A204.1 (cell line): Measurements from ENCODE around the gene B4GALNT1.
"Not testable (repeated sequence)": the region's sequence is repeated elsewhere in the genome, so short reads cannot be mapped to it uniquely, and the experiment has no call there.

Experiments used
- FAIRE-seq: peaks from 2 replicates; lab custom pipeline; 2012; peaks lifted over from hg19 to GRCh38; lab: Jason Lieb, UNC

Gene B4GALNT1

GRCh38 chr12:57632958-57633840 is at the start of gene B4GALNT1:
TSS of gene B4GALNT1 (minus strand) at chr12:57633201. CDS start at chr12:57632132, 1,069 bp downstream.
- no peak for FAIRE-seq

GRCh38 chr12:57679697-57680096 is 46.7 kb upstream of the B4GALNT1 start:
- no peak for FAIRE-seq

GRCh38 chr12:57677947-57678346 is 44.9 kb upstream of the B4GALNT1 start:
- not testable (repeated sequence) for FAIRE-seq

GRCh38 chr12:57674691-57675090 is 41.7 kb upstream of the B4GALNT1 start:
- no peak for FAIRE-seq

GRCh38 chr12:57672801-57673200 is 39.8 kb upstream of the B4GALNT1 start:
- FAIRE-seq = no peak

GRCh38 chr12:57671811-57672210 is 38.8 kb upstream of the B4GALNT1 start:
- FAIRE-seq = not testable (repeated sequence)

- FAIRE-seq = not testable (repeated sequence)
These were observed 36.7 kb upstream of the B4GALNT1 start for GRCh38 chr12:57669691-57670090.

DNA sequence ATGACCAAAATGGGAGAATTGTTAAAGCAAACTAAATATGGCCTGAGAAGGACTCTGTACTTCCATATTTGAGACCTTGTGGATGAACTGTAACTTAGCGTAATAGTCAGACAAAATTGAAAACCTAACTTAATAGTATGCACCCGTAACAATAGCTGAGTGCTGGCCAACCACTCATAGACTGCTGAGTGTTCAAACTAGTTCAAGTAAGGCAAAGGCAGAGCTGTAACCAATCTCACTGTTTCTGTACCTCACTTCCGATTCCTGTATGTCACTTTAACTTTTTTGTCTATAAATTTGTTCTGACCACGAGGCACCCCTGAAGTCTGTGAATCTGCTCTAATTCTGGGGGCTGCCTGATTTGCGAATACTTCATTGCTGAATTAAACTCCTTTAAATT is 33.9 kb upstream of the B4GALNT1 start:
- FAIRE-seq = no peak

DNA sequence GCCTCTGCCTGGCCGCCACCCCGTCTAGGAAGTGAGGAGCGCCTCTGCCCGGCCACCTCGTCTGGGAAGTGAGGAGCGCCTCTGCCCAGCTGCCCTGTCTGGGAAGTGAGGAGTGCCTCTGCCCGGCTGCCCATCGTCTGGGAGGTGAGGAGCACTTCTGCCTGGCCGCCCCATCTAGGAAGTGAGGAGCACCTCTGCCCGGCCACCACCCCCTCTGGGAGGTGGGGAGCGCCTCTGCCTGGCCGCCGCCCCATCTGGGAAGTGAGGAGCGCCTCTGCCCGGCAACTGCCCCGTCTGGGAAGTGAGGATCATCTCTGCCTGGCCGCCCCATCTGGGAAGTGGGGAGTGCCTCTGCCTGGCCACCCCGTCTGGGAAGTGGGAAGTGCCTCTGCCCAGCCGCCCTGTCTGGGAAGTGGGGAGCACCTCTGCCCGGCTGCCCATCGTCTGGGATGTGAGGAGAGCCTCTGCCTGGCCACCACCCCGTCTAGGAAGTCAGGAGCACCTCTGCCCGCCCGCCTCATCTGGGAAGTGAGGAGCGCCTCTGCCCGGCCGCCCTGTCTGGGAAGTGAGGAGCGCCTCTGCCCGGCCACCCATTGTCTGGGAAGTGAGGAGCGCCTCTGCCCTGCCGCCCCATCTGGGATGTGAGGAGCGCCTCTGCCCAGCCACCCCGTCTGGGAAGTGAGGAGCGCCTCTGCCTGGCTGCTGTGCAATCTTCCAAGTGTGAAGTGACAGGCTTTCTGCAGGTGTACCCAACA is 32.2 kb upstream of the B4GALNT1 start:
- not testable (repeated sequence) for FAIRE-seq

DNA sequence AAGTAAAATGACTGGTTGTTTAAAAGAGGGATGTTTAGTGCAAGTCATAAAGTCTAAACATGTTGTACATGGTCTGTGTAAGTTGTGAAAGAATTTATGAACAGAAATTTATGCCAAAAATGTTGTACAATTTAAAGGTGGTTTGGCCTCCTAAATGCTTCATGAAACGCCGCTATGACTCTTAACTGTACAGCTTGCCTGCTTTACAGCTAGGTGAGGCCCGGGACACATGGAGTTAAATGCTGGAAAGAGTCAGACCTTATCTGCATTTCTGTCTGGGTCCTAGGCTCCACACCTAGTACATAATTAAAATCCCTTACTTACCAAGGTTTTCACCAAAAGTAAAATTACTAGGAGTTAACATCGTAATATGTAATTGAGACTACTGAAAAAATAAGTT is 28.4 kb upstream of the B4GALNT1 start:
- no peak for FAIRE-seq

- no peak for FAIRE-seq
These were observed 25.9 kb upstream of the B4GALNT1 start for GRCh38 chr12:57658890-57659289.

DNA sequence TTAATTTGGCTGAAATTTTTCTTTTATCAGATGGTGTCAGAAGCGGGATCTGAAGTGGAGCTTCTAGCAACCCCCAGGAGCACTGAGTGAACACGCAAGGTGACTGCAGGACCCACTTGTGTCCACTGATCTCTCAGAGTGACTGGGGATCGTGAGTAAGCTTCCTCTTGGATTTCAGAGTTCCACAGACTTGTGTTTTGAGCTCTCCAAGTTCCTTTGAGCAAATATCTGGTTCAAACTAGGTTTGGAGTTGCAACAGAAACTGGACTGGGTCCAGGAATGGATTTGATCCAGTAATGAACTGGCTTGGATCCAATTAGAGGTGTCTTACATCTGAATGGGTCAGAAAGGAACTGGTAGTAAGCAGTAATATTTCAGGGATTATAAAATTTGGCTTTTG is 24.7 kb upstream of the B4GALNT1 start:
- FAIRE-seq = no peak

GRCh38 chr12:57656408-57656807 is 23.4 kb upstream of the B4GALNT1 start:
- FAIRE-seq = not testable (repeated sequence)

GRCh38 chr12:57655541-57656240 is 22.7 kb upstream of the B4GALNT1 start:
- no peak for FAIRE-seq

GRCh38 chr12:57654042-57654441 is 21.0 kb upstream of the B4GALNT1 start:
- no peak for FAIRE-seq

DNA sequence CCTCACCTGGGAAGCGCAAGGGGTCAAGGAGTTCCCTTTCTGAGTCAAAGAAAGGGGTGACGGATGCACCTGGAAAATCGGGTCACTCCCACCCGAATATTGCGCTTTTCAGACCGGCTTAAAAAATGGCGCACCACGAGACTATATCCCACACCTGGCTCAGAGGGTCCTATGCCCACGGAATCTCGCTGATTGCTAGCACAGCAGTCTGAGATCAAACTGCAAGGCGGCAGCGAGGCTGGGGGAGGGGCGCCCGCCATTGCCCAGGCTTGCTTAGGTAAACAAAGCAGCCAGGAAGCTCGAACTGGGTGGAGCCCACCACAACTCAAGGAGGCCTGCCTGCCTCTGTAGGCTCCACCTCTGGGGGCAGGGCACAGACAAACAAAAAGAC is 13.7 kb upstream of the B4GALNT1 start:
- not testable (repeated sequence) for FAIRE-seq

GRCh38 chr12:57645990-57646658 is 13.1 kb upstream of the B4GALNT1 start:
- not testable (repeated sequence) for FAIRE-seq

- FAIRE-seq = no peak
These were observed 8.9 kb upstream of the B4GALNT1 start for GRCh38 chr12:57641699-57642442.

GRCh38 chr12:57640175-57641042 is 7.4 kb upstream of the B4GALNT1 start:
- FAIRE-seq = no peak

DNA sequence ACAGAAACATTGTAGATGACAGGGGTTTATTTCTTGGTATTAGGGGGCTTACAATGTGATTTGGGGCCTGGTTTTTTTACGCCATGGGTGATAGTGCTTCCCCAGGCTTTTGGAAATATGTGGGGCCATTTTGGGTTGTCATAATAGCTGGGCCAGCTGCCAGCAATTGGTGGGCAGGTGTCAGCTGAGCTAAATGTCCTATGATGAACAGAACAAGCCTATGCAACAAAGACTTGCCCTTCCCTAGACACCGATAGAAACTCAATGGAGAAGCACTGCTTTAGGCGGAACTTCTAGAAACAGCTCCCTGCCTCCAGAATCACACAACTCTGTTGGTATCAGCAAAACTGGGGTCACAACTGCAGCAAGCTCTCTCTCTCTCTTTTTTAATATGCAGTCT is 5.1 kb upstream of the B4GALNT1 start:
- FAIRE-seq = no peak
